MV-4-11 (cell line): ENCODE measurements around the gene ATP10A.

Source experiments
- DNase-seq: peaks from one replicate; lab custom pipeline; 2025; lab: John Stamatoyannopoulos, UW

The ATP10A gene

DNA sequence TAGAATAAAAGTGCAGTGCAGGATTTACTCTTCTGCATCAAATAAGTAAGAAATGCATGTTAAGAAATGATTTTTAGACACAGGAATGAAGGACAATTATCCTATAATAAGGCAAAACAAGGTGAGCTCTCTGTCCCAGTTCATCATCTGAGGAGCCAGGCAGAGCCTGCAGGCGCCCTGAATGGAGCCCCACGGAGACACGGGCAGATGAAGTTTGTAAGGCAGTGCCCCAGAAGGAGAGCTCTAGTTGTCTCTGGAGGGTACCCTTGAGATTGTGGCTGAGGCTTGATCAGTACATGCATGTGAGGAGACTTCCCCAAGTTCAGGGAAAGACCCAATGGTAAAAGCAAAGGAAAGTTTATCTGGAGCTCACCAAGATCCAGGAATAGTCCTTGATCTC is 50.3 kb downstream of the ATP10A start:
- DNase-seq = no peak

- peak; percentile 24 for DNase-seq
These were observed 51.1 kb downstream of the ATP10A start for GRCh38 chr15:25812073-25812472.

DNA sequence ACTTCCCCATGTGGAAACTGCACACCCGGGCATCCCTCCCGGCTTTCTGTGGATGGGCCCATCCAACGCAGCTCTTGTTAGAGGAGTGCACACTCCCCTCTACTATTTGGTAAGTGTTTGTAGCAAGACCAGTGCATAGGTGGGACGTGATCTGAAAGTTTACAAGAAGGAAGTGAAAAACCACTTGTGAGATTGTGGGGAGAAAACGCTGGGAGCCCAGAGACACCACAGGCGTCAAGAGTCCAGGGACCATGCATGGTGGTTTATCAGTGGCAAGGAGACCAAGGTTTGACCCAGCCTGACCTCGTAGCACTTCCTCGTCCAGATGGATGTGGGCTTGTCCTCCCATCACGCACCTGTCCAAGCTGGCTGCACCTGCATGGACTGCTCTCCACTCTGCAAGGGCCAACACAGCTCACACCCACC is 51.6 kb downstream of the ATP10A start:
- DNase-seq = peak; percentile 98

DNA sequence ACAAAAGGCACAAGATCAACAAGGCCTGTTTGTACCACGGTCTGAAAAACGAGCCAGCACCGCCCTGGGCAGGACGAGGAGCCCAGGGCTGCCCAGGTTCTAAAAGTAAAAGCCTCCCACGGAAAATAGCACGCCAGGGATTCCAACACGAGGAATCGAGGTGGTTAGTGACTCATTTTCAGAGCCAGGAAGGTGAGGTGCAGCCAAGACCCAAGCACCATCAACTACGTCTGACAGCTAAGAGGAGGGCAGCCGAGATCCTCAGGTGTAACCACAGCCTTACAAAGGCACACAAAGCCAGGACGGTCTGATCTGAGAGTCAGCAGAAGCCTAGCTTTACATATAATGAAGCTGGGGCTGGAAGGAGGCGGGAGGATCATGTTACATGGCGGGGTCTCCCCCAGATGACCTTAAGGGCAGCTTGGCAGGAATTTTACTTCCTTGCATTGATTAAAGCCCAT is 52.5 kb downstream of the ATP10A start:
- no peak for DNase-seq

DNA sequence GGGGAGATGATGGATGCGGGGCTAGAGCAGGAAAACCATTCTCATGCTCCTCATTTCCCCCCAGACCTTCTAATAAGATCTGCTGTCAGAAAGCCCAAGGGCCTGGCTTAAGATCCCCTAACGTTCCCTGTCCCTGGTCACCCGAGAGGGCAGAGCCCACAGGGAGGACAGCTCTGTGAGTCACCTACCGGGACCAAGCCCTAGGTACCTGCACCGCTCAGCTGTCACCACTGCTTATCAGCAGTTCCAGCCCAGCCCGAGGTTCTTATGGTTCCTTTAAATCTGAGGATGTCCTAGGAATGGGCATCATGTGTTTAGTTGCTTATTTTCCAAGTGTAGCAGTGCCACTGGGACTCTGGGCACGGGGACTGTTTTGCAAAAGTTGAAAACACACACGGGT is 53.0 kb downstream of the ATP10A start:
- DNase-seq = no peak

- no peak for DNase-seq
These were observed 56.1 kb downstream of the ATP10A start for GRCh38 chr15:25807063-25807462.

- no peak for DNase-seq
These were observed 58.1 kb downstream of the ATP10A start for GRCh38 chr15:25805031-25805430.

DNA sequence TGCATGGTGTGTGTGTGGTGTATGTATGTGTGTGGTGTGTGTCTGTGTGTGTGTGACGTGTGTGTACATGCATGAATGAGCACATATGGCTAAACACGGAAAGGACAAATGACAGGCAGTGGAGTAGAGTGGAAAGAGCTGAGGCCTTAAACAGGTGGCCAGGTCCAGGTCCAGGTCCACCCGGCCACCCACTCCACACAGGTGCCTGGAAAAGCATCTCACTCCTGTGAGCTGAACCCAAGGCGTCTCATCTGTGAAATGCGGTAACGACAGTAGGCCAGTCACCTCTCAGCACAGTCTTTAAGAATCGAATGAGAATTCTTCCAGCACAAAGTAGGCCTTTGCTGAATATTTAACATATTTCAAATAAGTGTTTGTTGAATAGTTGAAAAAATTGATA is 58.7 kb downstream of the ATP10A start:
- no peak for DNase-seq

GRCh38 chr15:25803541-25803940 is 59.6 kb downstream of the ATP10A start:
- no peak for DNase-seq

- no peak for DNase-seq
These were observed 60.1 kb downstream of the ATP10A start for GRCh38 chr15:25803036-25803435.

DNA sequence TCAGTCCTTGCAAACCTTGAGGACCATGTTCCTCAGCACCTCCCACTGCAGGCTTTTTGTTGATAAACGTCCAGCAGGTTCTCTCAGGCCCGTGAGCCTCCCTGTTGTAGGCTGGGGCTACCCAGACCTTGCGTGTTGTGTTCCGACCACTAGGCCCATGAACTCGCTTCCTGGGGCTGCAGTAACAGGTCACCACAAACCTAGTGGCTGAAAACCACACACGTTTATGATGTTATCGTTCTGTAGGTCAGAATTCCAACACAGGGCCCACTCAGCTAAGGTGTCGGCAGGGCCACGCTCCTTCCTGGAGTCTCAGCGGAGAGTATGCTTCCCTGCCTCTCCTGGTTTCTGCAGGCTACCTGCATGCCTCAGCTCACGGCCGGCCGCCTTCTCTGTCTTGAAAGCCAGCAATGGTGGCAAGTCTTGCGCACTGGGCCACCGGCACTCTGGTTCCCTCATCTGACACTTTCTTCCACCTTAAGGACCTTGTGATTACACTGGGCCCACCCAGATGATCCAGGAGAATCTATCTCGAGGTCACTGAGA is 60.8 kb downstream of the ATP10A start:
- no peak for DNase-seq

GRCh38 chr15:25801586-25802284 is 61.4 kb downstream of the ATP10A start:
- DNase-seq = no peak

- no peak for DNase-seq
These were observed 62.2 kb downstream of the ATP10A start for GRCh38 chr15:25800761-25801515.

DNA sequence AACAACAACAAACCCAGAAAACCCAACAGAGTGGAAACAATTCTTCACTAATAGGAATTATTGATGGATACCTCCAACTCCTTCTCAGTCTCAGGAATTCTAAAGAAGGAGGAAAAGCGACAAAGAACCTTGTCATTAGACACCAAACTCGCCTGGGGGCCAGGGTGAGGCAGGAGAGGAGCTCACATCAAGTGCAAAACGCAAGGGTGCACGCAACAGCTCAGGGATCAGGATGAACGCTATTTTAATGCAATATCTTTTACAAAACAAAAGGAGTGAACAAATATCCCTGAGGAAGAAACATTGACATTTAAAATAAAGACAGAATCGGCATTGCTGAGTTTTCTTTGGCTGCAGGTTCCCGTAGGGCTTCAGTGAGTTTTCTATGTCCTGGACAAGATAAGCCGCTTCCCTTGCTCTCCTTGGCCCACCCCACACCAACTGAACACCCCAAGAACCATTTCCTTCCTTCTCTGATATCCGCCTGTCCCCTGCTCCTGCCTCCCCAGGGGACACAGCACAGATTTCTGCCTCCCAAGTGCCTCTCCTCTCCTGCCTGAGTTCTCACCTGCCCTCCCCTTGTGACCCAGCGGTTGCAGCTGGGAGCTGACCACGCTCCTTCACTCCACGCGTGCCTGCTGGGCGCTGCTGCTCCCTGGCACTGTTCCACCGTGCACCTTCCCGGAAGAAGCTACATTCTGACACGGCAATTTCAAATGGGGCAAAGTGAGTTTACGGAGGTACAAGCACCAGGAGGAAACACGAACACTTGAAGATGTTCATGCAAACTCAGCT is 63.0 kb downstream of the ATP10A start:
- no peak for DNase-seq

DNA sequence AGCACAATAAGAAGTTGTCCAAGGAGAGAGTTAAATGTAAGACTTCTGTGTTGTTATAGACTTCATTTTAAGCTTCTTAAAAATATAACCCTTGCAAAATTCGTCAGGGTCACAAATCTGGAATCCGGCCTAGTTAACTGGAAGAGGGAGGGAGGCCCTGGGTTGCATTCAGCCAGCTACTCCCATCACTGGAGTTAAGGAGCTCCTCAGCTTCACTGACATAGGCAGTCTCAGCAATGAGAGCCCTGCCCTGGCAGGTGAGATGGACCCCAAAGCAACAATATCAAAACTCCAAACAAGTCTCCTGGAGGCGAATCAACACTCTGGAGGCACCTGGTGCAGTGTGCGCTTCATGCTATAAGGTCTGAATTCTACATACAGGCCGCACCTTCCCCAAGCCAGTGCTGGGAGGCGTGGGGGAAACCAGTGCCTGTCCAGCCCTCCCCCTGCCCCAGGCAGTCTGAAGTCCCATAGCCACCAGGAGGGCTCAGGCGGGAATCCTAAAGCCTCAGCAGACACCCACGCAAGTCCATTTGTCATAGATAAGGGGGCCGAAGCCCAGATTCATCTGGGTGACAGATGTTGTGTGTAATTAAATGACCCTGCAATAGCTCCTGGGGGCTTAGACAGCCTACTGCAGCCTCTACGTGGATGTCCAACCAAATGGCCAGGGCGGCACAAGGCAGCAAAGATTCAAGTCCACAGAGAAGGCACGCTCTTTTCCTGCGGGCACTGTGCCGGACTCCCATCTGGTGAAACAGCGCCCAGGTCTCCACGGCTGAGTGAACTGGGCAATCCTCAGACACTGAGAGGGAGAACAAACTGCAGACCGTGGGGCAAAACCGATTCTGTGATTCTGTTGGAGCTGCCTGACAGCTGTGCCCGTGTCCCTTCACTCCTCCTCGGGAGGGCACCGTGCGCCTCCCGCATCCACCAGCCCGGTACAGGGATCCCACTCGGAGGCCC is 64.9 kb downstream of the ATP10A start:
- no peak for DNase-seq

DNA sequence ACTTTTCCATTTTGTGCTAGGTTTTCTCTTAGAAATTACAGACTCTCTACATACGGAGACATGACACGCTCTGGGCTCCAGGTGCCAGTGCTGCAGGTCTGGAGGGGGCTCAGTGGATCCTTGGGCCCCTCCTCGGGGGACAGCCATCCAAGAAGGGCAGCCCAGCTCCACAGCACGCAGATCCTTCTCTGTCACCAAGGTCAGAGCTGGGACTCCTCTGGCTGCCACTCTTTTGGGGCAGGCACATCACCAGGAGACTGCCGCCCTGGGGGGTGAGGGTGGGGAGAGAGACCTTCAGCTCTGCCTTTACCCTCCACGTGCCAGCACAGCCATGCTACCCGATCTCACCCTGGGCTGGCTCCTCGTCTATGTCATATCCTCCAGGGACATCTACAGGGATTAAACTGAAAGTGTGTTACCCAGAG is 65.6 kb downstream of the ATP10A start:
- DNase-seq = no peak

GRCh38 chr15:25797035-25797434 is 66.1 kb downstream of the ATP10A start:
- no peak for DNase-seq

DNA sequence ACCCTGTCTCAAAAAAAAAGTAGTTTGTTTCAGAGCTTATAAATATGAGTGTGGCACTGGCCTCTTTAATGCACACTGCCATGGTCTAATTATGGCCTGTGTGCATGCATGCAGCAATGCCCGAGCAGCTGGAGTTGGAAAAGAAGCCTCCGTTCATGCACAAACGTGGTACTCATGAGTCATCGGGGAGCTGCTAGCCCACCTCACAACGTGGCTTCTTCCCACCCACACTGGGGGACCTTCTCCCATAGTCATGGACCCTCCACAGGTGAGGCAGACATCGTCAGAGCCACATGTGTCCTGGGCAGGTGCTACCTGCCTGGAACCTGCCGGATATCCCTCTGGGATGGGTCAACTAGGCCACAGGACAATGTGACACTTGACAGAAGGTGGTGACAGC is 66.7 kb downstream of the ATP10A start:
- DNase-seq = no peak

DNA sequence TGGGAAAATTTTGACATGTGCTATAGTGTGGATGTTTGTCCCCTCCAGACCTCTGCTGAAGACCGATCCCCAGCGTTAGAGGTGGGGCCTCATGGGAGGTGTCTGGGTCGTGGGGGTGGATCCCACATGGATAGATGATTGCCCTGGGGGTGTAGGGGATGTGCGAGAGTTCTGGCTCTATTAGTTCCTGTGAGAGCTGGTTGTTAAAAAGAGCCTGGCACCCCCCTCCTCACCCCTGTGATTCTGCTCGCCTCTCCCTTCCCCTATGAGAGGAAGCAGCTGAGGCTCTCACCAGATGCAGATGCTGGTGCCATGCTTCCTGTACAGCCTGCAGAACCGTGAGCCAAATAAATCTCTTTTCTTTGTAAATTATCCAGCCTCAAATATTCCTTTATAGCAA is 67.4 kb downstream of the ATP10A start:
- DNase-seq = no peak

GRCh38 chr15:25795061-25795460 is 68.1 kb downstream of the ATP10A start:
- DNase-seq = no peak

DNA sequence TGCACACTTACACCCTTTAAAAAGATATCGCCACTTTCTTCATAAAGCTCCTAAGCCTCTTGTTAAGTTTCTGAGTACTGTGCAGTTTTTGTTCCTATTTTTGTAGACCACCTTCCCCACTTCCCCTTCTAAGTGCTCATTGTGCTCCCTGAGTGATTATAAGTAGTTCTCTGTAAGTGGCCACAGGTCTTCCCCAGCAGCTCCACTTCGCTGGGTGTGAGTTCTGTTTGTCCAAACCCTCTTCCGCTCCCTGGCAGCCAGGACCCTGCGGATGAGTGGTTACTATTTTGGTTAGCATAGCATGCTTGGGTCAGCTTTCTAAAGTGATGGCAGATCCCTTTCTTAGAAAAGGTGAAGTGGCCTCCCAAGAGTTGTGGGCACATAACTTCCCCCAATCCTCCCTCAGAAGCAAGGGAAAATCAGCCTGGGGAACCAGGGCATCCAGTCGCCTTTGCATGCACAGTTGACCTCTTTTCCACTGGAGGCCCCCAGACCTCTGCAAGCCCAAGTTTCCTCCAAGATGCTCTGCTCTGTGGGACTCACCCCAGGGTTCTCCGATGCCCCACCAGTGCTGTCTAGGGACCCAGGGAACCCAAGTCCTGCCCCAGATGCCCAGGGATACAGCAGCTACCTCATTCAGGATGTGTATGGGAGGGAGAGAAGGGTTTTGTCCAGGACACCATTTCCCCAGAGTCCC is 69.6 kb downstream of the ATP10A start:
- peak; percentile 100 for DNase-seq
